Brain microvascular endothelial cell (primary cell): ENCODE results near the gene EFHC1.
A peak's percentile ranks its signal among the peaks of the same experiment; 100 is the strongest.

Experiments
- DNase-seq: peaks from one replicate; pipeline ENCODE4 v3.0.0-alpha.2; 2020
- H3K27ac ChIP-seq: fragments of 250-450 bp; sonication (Bioruptor Pico); 2 replicates; pipeline ENCODE4 v1.5.1; 2020; ENCODE audit warnings: mild to moderate bottlenecking, moderate library complexity
- H3K27me3 ChIP-seq: fragments of 250-450 bp; sonication (Bioruptor Pico); replicated peaks from 2 replicates; pipeline ENCODE4 v1.5.1; 2020; ENCODE audit warnings: mild to moderate bottlenecking
- H3K36me3 ChIP-seq: fragments of 250-450 bp; sonication (Bioruptor Pico); replicated peaks from 2 replicates; pipeline ENCODE4 v1.5.1; 2020; ENCODE audit warnings: mild to moderate bottlenecking
- H3K4me3 ChIP-seq: 2 replicates; pipeline ENCODE4 v1.5.1; 2011; ENCODE audit warnings: low read depth, mild to moderate bottlenecking, control low read depth, low read length, moderate library complexity
- in situ Hi-C: cut with HindIII; loops from 2 replicates; pipeline ENCODE4 v1.10.0; 2017; ENCODE audit warnings: low sequenced_read_pairs, low pct_ligation_motif_present
- TF ChIP-seq, protein P1 (sequence below): IDR thresholded peaks from 2 replicates; pipeline ENCODE4 v1.5.1; 2011; ENCODE audit warnings: low read depth, mild to moderate bottlenecking, moderate library complexity, low read length, control low read depth, inconsistent platforms; ENCODE audit errors: missing control alignments

EFHC1 gene

GRCh38 chr6:52388790-52389189, 31.4 kb upstream of the EFHC1 start:
- Histone ChIP-seq H3K27me3 (no peaks in the 10 kb centered on the region), H3K36me3 (no peaks in the 10 kb centered on the region), H3K4me3 (no peak overlapping the region), H3K27ac (no peak overlapping the region)
- TF ChIP-seq, protein P1, sequence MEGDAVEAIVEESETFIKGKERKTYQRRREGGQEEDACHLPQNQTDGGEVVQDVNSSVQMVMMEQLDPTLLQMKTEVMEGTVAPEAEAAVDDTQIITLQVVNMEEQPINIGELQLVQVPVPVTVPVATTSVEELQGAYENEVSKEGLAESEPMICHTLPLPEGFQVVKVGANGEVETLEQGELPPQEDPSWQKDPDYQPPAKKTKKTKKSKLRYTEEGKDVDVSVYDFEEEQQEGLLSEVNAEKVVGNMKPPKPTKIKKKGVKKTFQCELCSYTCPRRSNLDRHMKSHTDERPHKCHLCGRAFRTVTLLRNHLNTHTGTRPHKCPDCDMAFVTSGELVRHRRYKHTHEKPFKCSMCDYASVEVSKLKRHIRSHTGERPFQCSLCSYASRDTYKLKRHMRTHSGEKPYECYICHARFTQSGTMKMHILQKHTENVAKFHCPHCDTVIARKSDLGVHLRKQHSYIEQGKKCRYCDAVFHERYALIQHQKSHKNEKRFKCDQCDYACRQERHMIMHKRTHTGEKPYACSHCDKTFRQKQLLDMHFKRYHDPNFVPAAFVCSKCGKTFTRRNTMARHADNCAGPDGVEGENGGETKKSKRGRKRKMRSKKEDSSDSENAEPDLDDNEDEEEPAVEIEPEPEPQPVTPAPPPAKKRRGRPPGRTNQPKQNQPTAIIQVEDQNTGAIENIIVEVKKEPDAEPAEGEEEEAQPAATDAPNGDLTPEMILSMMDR = no peak
- in situ Hi-C loops = loop anchor here (25.0 kb wide), 1 partner anchor 101 kb away; the partner anchor contains the start of gene MCM3
- DNase-seq = no peak

GRCh38 chr6:52389264-52389625, 30.9 kb upstream of the EFHC1 start:
- TF ChIP-seq, protein P1 = no peak
- in situ Hi-C loops = loop anchor here (25.0 kb wide), 1 partner anchor 102 kb away; the partner anchor contains the start of gene MCM3
- no peak overlapping the region for H3K27ac ChIP-seq
- no peak overlapping the region for H3K4me3 ChIP-seq
- DNase-seq = no peak
- no peaks in the 10 kb centered on the region for H3K36me3 ChIP-seq
- no peaks in the 10 kb centered on the region for H3K27me3 ChIP-seq

- Histone ChIP-seq H3K36me3 (no peaks in the 10 kb centered on the region), H3K4me3 (no peak overlapping the region), H3K27ac (peak overlapping the region; percentile 6), H3K27me3 (no peaks in the 10 kb centered on the region)
- in situ Hi-C loops = loop anchor here (25.0 kb wide), 1 partner anchor 102 kb away; the partner anchor contains the start of gene MCM3
- DNase-seq = peak; percentile 19
- TF ChIP-seq, protein P1 = peak; percentile 1
These were observed 30.3 kb upstream of the EFHC1 start for GRCh38 chr6:52389626-52390360.

GRCh38 chr6:52390361-52390727, 29.8 kb upstream of the EFHC1 start:
- Histone ChIP-seq H3K27ac (peak overlapping the region; percentile 6), H3K4me3 (no peak overlapping the region)
- DNase-seq = peak; percentile 49

GRCh38 chr6:52391599-52391998, 28.5 kb upstream of the EFHC1 start:
- Histone ChIP-seq H3K27ac (no peak overlapping the region), H3K4me3 (no peak overlapping the region), H3K27me3 (no peaks in the 10 kb centered on the region), H3K36me3 (no peaks in the 10 kb centered on the region)
- TF ChIP-seq, protein P1 = no peak
- no peak for DNase-seq
- in situ Hi-C loops = loop anchor here (25.0 kb wide), 1 partner anchor 104 kb away; the partner anchor contains the start of gene MCM3

More at GRCh38 chr6:52390361-52390727, 29.8 kb upstream of the EFHC1 start:
- in situ Hi-C loops = loop anchor here (25.0 kb wide), 1 partner anchor 103 kb away; the partner anchor contains the start of gene MCM3
- Histone ChIP-seq H3K27me3 (no peaks in the 10 kb centered on the region), H3K36me3 (no peaks in the 10 kb centered on the region)
- TF ChIP-seq, protein P1 = no peak
